HG03280 (cell line): ENCODE results near the gene FOXC1.

Experiments used
- ATAC-seq: cut with Tn5 transposase; IDR thresholded peaks from one replicate; pipeline ENCODE4 v1.9.1; 2021; ENCODE audit warnings: mild to moderate bottlenecking, moderate library complexity; ENCODE audit not compliant: unreplicated experiment

The FOXC1 gene

GRCh38 chr6:1584146-1584545 lies 25.6 kb upstream of the FOXC1 start:
- ATAC-seq = no peak

- no peak for ATAC-seq
Measured at GRCh38 chr6:1584996-1585668, 24.6 kb upstream of the FOXC1 start.

DNA sequence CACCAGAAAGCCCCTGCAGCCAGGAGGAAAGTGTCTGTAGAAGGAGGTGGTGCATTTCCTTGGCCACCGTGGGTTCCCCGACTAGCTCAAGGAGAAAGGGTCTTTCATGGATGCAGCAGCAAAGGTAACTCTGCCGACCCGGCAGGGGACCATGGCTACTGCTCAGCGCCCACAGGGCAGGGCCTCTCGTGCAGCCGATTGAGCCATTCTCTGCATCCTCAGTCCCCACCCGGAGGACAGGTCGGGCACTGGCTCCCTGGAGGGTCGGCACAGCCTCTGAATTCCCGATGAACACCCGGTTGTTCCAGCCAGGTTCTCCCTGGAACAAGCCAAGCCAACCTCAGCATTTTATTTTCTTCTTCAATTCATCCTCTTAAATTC lies 24.1 kb upstream of the FOXC1 start:
- no peak for ATAC-seq

DNA sequence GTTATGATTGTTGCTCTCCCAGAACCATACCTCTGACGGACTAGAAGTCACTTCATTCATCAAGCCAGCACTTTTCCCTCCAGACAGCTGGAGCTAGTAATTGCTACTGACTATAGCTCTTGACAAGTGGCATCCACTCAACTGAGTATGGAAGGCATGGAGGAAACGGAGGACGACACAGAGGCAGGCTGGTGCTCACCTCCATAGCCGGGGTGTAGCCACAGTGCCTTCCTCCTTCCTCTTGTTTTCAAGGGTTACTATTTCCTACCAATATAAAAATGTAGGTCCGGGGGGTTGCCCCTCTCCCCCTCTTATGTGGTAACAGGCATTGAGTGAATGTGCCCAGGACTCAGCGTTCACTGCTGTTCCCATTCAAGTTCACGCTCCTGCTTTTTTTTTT lies 23.5 kb upstream of the FOXC1 start:
- no peak for ATAC-seq

GRCh38 chr6:1586861-1587450 lies 22.8 kb upstream of the FOXC1 start:
- no peak for ATAC-seq

GRCh38 chr6:1587546-1587945 lies 22.2 kb upstream of the FOXC1 start:
- no peak for ATAC-seq

DNA sequence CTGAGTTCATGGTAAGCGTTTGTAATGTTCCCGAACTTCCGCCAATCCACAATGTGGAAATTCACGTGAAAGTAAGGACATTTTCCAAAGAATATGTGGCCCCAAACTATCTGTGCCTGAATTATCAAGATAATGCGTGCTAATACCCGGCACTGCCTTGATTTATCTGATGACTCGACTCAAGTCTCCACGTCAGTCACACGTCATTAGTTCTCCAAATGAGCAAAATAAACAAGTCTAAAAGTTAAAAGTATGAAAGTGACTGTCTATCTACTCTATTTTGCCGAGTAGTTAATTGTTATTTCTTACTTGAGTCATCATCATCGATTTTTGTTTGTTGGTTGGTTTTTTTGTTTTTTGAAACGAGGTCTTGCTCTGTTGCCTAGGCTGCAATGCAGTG lies 21.7 kb upstream of the FOXC1 start:
- no peak for ATAC-seq

DNA sequence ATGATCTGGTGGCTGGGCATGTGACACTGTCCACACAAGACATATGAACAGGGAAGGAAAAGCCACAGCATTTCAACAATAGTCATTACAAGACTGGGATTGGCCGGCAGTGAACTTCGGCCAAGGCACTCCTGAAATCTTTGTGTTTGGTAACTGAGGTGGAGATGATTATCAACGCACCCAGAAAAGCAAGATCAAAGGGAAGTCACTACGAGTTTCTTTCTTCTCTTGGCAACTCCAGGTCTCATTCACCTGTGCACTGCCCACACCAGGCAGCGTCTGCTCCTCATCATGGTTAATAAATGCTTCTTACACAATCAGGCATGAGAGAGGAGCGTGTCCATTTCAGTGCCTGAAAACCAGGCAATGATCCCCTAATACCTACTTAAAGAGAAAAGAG lies 20.5 kb upstream of the FOXC1 start:
- no peak for ATAC-seq

DNA sequence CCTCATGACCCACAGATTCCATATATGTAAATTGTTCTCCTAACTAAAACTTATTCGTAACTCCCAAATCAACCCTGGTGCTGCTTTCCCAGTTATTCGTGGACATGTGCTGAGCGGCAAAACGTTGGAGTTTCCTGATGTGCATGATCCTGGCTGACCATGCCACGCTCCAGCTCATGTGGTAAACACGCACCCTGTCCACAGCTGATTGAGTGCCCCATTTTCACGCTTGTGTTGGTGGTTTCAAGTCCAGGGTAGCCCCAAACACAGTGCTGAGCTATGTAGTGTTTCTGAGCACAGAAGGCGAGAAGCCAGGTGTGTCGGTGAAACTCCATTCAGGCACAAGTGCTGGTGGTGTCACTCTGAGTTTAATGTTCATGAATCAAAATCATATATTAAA lies 19.1 kb upstream of the FOXC1 start:
- no peak for ATAC-seq

- ATAC-seq = no peak
Measured at GRCh38 chr6:1591243-1591642, 18.5 kb upstream of the FOXC1 start.

GRCh38 chr6:1591926-1592325 lies 17.8 kb upstream of the FOXC1 start:
- ATAC-seq = no peak

DNA sequence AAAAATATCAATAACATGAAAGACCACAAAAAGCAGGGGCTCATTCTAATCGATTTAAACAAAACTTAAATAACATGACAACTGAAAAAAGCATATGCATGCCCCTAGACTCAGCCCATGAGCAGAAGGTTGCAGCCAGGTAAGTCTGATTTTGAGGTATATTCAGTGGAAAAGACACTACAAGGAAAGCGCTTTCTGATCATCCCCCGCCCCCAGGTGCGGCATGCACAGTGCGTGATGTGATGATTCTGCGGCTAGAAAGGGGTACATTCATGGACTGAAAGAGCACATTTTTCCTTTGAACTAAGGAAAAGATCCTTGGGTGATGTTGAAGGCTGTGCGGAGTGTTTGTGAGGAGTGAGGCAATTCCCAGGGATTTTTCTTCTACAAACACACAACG lies 16.9 kb upstream of the FOXC1 start:
- no peak for ATAC-seq

GRCh38 chr6:1593286-1593957 lies 16.3 kb upstream of the FOXC1 start:
- no peak for ATAC-seq

DNA sequence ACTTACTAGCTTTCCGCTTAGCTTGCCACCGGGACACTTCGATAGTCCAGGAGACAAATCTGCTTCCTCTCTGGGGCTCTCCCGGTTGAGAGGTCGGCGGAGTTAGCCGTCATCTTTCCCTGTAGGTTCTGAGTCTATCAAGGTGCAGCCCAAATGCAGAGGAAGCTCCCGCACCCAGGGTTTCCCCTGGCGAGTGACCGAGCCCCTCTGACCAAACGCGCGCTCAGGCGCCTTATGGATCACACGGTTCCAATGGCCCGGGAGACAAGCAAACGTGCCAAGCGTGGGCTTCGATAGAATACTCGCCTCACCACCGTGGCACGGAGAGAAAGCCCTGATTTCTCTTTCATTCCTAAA lies 15.8 kb upstream of the FOXC1 start:
- no peak for ATAC-seq

- ATAC-seq = no peak
Measured at GRCh38 chr6:1594445-1595200, 15.1 kb upstream of the FOXC1 start.

DNA sequence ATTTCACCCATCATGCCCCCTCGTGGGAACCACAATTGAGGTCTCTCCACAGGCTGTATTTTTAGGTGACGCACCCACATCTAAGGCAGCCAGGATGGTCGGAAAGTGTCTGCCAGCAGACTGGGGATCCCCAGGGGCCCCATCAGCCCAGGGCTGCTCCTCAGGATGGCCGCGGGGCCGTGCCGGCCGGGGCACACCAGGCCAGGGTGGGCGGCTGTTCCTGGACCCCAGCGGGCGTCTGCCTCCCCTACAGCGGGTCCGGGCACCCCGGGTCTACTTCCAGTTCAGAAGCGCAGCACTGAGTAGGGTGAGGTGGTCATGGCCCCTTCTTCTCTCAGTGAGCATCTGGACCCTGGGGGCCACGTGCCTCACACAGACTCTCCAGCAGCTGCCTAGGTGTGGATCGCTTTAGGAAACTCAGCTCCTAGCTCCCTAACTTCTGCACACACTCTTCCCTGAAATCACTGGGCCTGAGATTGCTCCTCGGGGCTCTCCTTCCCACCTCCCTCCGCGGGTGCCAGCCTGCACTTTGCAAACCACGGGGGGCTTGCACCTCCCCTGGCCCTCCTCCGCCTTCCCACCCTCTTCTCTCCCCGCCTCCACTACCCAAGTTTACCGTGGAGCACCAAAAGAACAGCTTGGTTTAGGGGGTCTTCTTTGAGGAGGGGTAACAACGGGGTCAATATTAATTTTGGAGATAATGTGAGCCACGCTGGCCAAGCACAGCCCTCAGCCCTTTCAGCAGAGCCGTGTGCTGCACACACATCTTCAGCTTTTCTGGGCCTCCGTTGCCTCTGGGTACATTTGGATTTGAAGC lies 14.2 kb upstream of the FOXC1 start:
- no peak for ATAC-seq

DNA sequence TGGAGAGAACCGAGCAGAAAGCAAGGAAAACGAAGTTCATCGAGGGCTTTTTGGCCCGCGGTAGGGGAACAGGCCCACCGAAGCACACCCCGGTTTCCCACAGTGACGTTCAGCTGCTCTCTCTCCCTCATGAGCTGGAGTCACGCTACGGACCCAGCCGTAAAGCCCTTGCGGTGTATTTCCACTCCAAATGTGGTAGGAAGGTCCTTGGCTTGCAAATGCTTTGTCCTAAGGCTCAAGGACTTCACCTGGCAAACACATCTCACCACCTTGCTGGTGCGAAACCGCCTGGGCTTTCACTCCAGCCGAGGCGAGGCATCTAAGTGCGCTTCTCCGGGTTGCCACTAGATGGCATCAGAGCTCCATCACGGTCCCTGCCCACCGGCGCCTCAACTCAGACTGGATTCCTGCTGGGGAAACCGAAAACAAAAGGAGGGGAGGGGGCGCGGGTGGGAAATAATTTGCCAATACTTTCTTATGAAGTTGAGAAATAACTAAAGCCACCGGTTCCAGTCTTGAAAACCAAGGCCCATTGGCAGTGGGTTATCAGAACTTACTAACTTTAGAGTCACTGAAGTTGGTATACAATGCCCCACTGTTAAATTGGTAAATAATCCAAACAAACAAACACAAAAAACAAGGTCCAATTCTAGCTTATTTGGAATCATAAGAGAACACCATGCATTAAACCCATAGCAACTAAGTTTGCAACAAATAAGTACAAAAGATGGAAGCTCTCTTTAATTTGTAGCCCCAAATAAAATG lies 13.4 kb upstream of the FOXC1 start:
- ATAC-seq = peak; percentile 45

- no peak for ATAC-seq
Measured at GRCh38 chr6:1597121-1597744, 12.5 kb upstream of the FOXC1 start.

- ATAC-seq = no peak
Measured at GRCh38 chr6:1597924-1598323, 11.8 kb upstream of the FOXC1 start.

- ATAC-seq = no peak
Measured at GRCh38 chr6:1598433-1598832, 11.3 kb upstream of the FOXC1 start.
